Frontal cortex (tissue), 4 donors: ENCODE data around the gene HYPK. TPM values are rescaled to one million over a fixed set of nuclear protein-coding genes. Genes with fewer than 3 reads are reported as not detected.
"Not testable (repeated sequence)": the region's sequence is repeated elsewhere in the genome, so short reads cannot be mapped to it uniquely, and the experiment has no call there.

Experiments used
- DNase-seq, 2 donors: peaks; one replicate each; pipeline ENCODE4 v3.0.0; 2012; ENCODE audit warnings: low spot score in 2 of 2
- FAIRE-seq: peaks from 2 replicates; lab custom pipeline; 2012; peaks lifted over from hg19 to GRCh38; lab: Jason Lieb, UNC
- small RNA-seq: library from RNA; depleted of rRNA; stranded (forward); fragments of <200 nt; gene quantifications from one replicate; pipeline ENCODE3, GENCODE V24; 2014
- total RNA-seq: library from RNA; depleted of rRNA; stranded (reverse); fragments of >200 nt; gene quantifications from one replicate; pipeline ENCODE4 v1.2.3, GENCODE V29; 2014
- donor health status: control.
- donor health status: control.
- donor health status: control.

The HYPK gene
- total RNA-seq, 1 donor from 2014 or later = 5.7 TPM

DNA sequence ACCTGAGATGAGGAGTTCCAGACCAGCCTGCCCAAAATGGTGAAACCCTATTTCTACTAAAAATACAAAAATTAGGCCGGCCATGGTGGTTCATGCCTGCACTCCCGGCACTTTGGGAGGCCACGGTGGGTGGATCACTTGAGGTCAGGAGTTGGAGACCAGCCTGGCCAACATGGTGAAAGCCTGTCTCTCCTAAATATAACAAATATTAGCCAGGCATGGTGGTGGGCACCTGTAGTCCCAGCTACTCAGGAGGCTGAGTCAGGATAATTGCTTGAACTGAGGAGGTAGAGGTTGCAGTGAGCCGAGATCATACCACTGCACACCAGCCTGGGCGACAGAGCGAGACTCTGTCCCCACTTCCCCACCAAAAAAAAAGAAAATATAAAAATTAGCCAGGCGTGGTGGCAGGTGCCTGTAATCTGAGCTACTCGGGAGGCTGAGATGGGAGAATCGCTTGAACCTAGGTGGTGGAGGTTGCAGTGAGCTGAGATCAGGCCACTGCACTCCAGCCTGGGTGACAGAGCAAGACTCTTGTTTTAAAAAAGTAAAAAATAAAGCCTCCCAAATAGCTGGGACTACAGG lies 30.4 kb downstream of the HYPK start:
- FAIRE-seq, DNase-seq: not testable (repeated sequence)

DNA sequence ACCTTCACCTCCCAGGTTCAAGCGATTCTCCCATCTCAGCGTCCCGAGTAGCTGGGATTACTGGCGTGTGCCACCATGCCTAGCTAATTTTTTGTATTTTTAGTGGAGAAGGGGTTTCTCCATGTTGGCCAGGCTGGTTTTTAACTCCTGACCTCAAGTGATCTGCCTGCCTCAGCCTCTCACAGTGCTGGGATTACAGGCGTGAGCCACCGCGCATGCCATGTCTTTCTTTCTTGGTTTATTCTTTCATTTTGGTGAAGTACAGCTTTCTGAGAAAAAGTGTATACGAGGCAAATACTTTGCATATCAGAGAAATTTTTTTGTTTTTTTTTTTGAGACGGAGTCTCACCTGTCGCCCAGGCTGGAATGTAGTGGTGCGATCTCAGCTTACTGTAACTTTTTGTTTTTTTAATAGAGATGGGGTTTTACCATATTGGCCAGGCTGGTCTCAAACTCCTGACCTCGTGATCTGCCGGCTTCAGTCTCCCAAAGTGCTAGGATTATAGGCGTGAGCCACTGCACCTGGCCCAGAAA lies 31.2 kb downstream of the HYPK start:
- DNase-seq, FAIRE-seq: not testable (repeated sequence)

DNA sequence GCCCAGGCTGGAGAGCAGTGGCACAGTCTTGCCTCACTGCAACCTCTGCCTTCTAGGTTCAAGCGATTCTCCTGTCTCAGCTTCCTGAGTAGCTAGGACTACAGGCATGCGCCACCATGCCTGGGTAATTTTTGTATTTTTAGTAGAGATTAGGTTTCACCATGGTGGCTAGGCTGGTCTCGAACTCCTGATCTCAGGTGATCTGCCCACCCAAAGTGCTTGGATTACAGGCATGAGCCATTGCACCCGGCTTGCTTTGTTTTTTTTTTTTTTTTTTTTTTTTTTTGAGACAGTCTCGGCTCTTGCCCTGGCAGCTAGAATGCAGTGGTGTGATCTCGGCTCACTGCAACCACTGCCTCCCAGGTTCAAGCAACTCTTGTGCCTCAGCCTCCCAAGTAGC lies 32.1 kb downstream of the HYPK start:
- FAIRE-seq, DNase-seq: not testable (repeated sequence)

DNA sequence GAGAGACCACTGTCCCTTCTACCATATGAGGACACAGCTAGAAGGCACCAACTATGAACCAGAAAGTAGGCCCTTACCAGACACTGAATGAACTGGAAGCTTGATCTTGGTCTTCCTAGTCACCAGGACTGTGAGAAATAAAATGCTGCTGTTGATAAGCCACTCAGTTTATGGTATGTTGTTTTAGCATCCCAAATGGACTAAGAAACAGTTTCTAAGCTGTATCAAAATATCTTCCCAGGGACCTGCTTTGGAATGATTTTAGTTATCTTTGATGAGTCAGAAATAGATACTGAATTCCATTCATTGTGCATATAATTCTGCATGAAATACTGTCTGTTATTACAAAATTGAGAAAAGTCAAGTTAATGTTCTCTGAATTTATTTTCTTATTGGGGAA lies 45.0 kb downstream of the HYPK start:
- DNase-seq (no peak), FAIRE-seq (no peak)

DNA sequence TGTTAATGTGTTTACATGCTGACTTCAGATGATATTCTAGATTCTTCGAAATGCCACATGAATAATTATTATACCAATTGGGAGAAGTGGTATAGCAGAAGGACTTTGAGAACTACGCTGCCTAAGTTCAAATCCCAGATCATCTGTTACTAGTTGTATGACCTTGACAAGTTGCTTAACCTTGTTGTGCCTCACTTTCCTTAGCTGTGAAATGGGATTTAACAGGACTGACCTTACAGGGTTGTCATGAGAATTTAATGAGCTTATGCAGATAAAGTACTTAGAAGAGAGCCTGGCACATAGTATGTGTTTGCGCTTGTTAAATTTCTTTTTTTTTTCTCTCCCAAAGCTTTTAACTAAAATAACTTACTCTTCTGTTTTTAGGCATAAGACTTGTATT lies 50.9 kb downstream of the HYPK start:
- DNase-seq (no peak), FAIRE-seq (no peak)

DNA sequence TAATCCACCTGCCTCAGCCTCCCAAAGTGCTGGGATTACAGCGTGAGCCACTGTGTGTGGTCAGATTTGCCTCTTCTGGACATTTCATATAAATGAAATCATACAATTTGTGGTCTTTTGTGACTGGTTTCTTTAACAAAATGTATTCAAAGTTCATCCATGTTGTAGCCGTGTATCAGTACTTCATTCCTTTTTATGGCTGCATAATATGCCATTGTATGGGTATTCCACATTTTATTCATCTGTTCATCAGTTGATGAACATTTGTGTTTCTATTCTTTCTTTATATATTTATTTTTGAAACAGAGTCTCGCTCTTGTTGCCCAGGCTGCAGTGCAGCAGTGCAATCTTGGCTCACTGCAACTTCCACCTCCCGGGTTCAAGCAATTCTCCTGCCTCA lies 52.2 kb downstream of the HYPK start:
- FAIRE-seq = no peak
- DNase-seq = no peak

Small RNA genes lying within 50 kb of the gene (small RNA-seq; reads per million reads assigned to genes)
- not detected for gene MIR1282

Other genes with a start within 250 kb of the HYPK start
- 21.6 TPM for gene PPIP5K1, start 210.4 kb upstream of the HYPK start, total RNA-seq
- 7.7 TPM for gene CKMT1B, start 206.6 kb upstream of the HYPK start, total RNA-seq
- gene STRC, start 181.8 kb upstream of the HYPK start, total RNA-seq = under 0.01 TPM
- gene CATSPER2, start 151.8 kb upstream of the HYPK start, total RNA-seq = 5.3 TPM
- 6.5 TPM for gene CKMT1A, start 106.7 kb upstream of the HYPK start, total RNA-seq
- 34.2 TPM for gene PDIA3, start 54.2 kb upstream of the HYPK start, total RNA-seq
- gene ELL3, start 23.6 kb upstream of the HYPK start, total RNA-seq = 1.2 TPM
- gene SERF2, start 8.3 kb upstream of the HYPK start, total RNA-seq = 53.0 TPM
- 0.41 TPM for gene SERINC4, start 379 bp upstream of the HYPK start, total RNA-seq
- 27.3 TPM for gene MFAP1, start 24.1 kb downstream of the HYPK start, total RNA-seq
- gene WDR76, start 26.4 kb downstream of the HYPK start, total RNA-seq = 16.7 TPM